ENCODE measurements around the gene GTF2A1.

The GTF2A1 gene

DNA sequence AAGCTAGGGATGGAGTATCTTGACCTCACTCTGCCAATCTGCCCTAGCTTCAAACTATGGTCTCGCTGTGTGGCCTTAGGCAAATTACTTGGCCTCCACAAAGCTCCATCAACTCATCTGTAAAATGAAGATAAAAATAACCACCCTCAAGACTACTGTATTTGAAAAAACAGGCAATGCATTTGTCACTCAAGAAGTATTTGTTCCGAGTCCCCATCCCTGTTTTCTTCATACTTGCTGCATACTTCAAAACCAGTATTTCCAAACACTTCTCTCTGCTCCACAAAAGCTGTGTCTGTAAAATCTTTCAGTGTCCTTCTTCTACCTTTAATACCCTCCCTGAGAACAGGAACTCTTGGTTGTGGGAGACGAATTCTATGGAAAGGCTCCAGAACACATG lies 47.9 kb downstream of the GTF2A1 start:
- DNase-seq, result no peak

- DNase-seq, result no peak
Observed at GRCh38 chr14:81172353-81172752, 48.4 kb downstream of the GTF2A1 start.

DNA sequence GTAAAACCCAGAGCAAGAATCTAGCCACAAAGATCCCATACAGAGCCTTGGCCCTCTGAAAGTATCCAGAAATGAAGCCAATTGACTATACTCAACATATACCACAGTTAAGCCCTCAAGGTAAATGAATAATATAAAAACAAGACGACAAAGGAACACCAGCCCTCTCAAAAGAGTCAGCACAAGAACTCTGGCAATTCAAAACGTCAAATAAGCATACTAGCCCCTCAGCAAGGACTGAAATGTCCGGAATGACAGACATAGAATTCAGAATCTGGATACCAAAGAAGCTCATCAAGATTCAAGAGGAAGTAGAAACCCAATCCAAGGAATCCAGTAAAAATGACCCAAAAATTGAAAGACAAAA lies 49.9 kb downstream of the GTF2A1 start:
- no peak for DNase-seq

DNA sequence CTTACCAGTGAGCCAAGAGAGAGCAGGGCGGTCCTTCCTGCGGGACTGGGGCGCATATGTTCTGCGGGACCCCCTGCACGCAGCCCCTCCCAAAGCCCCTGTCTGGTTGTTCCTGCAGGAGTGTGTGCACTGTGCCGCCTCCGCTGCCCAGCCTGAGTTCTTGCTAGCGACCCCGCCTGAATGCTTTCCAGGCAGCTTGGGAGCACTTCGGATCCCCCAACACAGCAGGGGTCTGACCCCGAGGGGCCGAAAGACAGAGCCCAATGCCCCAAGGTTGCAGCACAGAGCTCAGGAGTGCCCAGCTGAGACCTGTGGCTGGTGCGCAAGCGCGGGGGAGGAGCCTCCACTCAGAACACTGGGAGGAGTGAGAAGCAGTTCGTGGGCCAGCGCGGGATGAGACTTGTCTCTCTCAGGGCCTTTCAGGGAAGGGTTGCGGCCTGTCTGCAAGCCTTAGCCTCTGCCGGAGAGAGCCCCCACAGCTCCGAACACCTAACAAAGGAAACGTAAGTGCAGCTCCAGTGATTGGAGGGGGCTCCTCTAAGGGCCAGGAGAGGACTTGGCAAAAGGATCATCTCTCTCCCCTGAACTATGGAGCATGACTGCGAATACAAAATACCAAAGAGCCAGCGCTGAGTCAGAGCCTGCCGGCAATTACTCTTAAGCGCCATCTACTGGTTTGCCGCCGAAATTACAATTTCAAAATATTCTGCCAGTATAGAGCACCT lies 50.5 kb downstream of the GTF2A1 start:
- peak; percentile 97 for DNase-seq

- DNase-seq, result no peak
Observed at GRCh38 chr14:81169711-81170103, 51.1 kb downstream of the GTF2A1 start.

- DNase-seq, result no peak
Observed at GRCh38 chr14:81169267-81169666, 51.5 kb downstream of the GTF2A1 start.

DNA sequence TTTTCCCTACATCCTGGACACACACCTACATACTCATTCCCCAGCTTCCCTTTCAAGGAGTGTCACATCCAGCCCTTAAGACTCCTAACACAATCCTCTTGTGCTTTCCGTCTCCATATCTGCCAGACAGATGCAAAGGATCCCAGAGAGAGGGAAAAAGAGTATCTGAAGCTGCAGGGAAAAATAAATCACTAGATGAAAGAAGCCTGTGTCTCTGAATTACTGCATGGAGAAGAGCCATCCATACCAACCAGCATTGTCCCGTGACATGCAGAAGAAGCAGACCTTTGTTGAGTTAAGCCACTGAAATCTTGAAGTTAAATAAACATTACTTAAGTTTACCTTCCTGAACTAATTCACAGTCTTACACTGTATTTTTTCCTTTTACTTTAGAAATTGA lies 54.6 kb downstream of the GTF2A1 start:
- no peak for DNase-seq

GRCh38 chr14:81165188-81165587 lies 55.6 kb downstream of the GTF2A1 start:
- DNase-seq, result no peak

DNA sequence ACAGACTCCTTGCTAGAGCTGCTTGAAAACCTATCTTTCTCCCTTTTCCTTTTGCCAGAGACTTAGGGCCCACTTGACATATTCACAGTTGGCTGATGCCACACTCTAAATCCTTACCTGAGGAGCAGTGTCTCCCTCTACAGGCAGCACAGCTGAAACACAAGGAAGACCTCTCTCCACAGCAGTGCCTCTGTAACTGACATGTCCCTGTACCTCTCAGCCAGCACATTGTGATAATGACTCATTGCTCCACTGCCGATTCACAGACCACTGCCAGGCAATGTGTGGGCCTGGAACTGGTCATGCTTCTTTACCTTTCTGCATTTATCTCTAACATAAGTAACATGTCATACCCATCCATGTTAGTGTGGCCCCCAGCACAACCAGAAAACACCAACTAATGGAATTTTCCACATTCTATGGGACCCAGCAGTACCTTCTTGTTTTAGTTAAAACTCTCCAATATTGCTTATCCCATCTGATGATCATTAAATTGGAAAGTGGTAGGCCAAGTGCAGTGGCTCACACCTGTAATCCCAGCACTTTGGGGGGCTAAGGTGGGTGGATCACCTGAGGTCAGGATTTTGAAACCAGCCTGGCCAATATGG lies 56.5 kb downstream of the GTF2A1 start:
- peak; percentile 20 for DNase-seq

DNA sequence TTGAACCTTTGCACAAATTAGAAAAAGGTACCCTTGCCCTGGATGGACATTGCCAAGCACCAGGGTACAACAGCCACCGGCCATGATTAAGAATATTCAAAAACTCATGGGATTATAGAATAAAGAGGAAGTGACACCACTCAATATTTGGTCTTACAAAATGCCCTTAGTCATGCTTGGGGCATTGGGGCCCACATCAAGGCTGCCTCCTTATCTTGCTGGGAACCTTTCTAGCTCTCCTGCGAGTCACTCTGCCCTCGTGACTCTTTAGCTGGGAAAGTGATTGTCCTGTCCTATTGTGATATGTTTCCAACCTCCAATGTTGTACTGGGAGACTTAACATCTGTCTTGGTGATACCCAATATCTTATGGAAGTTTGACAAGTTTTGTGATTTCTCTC lies 57.8 kb downstream of the GTF2A1 start:
- no peak for DNase-seq

DNA sequence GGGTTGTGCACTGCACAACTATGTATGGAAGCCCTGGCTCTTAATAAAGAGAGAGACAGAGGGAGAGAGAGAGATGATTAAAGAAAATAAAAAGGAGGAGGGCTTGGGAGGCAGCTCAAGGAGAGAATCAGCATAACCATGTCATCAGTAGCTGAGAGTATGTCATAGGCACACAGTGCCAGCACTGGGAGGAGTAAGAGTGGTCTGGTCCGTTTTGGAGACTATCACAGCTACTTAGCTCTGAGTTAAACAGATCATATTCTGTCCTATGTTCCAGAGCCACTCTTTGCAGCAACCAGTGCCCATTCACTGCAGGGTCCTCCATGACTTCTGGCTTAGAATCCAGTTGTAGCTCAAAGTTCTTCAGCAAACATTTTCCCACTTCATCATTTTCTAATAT lies 59.0 kb downstream of the GTF2A1 start:
- DNase-seq, result no peak

DNA sequence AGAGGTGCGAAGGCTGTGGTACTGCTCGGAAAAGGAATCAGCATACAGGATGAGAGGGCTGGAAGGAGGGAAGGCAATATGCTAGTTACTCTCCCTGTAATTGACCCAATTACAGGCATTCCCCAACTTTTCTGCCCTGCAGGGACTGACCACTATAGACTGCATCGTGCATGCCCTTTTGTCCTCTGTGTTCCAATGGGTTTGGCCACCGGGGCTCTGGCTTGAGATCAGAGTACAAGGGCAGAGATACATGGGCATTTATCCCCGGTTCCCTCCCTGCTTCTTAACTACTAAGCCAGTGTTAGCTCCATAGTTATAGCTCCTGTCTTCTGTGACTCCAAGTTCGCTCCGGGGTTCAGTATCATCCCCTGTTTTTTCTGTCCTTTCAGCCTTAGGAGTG lies 59.7 kb downstream of the GTF2A1 start:
- DNase-seq, result no peak

GRCh38 chr14:81157431-81157830 lies 63.3 kb downstream of the GTF2A1 start:
- DNase-seq, result no peak

DNA sequence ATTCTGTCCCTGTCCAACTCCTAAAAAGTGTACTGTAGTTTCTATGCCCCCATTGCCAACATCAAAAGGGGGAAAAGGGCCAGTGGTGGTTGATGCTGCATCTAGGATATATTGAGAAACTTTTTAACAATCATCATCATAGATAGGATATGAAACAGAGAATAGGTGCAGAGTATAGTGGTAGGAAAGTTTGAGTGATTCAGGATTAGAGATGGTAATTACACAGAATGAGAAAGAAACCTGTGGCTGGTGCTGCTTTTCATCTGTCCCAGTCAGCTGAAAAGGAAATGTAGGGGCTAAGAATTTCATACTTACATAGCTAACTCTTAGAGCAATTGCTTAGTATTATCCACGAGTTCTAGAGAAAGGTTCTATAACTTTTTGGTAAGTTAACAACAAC lies 67.6 kb downstream of the GTF2A1 start:
- DNase-seq, result no peak

GRCh38 chr14:81148635-81149034 lies 72.1 kb downstream of the GTF2A1 start:
- no peak for DNase-seq

GRCh38 chr14:81147140-81147897 lies 73.4 kb downstream of the GTF2A1 start:
- peak; percentile 57 for DNase-seq

GRCh38 chr14:81144824-81145603 lies 75.7 kb downstream of the GTF2A1 start:
- DNase-seq, result no peak

DNA sequence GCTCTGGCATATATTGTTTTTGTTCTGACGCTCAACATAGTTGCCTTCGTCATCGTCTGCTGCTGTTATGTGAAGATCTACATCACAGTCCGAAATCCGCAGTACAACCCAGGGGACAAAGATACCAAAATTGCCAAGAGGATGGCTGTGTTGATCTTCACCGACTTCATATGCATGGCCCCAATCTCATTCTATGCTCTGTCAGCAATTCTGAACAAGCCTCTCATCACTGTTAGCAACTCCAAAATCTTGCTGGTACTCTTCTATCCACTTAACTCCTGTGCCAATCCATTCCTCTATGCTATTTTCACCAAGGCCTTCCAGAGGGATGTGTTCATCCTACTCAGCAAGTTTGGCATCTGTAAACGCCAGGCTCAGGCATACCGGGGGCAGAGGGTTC lies 77.0 kb downstream of the GTF2A1 start:
- DNase-seq, result no peak

- no peak for DNase-seq
Observed at GRCh38 chr14:81141426-81141825, 79.3 kb downstream of the GTF2A1 start.

DNA sequence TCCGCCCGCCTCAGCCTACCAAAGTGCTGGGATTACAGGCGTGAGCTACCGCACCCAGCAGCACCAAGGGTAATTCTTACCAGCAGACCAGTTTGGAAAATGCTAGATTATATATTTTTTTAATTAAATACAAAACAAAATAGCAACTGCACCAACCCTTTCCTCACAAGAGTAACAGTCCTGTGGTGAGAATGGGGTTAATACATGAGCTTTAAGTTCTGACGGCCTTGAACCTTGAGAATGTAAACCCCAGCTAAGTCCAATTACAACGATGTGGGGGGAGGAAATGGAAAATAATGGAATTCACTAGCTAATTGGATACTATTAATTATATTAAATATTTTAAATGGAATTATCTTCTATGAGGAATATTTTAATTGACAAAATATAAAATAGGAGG lies 82.3 kb downstream of the GTF2A1 start:
- DNase-seq, result no peak

- DNase-seq, result no peak
Observed at GRCh38 chr14:81137316-81137715, 83.4 kb downstream of the GTF2A1 start.

DNA sequence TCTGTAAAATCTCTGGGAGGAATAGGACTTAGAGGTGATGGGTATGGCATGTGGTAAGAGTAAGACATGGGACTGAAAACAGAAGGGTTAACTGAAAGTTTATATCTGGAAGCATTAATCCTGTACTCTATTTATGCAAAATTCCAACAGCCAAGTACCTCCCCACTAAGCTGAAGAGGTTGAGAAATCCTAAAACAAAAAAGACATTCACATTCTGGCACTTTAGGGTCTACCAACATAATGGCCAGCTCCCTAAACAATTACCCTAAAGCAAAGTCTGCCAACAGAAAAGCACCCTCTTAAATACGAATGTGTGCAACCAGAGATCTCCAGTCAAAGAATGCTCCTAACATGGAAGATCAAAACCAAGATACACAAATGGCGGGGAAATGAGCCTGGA lies 87.4 kb downstream of the GTF2A1 start:
- no peak for DNase-seq

DNA sequence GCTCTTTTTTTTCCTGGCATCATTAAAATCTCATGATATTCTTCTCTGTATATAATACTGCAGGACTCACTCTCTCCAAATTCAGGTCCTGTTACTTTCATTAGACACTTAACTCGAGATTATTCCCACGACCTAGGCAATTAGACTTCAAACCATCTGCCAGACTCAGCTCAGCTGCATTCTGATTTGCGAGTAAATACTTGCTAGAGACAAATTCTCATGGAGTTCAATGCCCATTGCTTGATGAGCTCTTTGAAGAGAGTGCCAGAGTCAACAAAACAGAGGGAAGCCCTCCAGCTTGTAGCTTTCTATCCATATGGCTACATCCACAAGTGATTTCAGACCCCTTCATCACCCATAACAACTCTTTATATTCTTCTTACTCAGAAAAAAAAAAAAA lies 88.3 kb downstream of the GTF2A1 start:
- no peak for DNase-seq

GRCh38 chr14:81129242-81129641 lies 91.5 kb downstream of the GTF2A1 start:
- no peak for DNase-seq
